Activated CD8-positive, alpha-beta memory T cell treated with anti-CD3 and anti-CD28 coated beads for 48 hours (primary cell): ENCODE data around the gene GOLPH3L.
"Not testable (repeated sequence)": the region's sequence is repeated elsewhere in the genome, so short reads cannot be mapped to it uniquely, and the experiment has no call there.

Experiments
- DNase-seq, 3 experiments: peaks; one replicate each; pipeline ENCODE4 v3.0.0-alpha.2; 2020; ENCODE audit warnings: low read depth in 2 of 3, low spot score in 2 of 3

The GOLPH3L gene

GRCh38 chr1:150696995-150697927, at the start of gene GOLPH3L:
TSS of gene GOLPH3L (minus strand) at chr1:150697154. CDS start at chr1:150694838, 2,316 bp downstream.
- DNase-seq, result peak; percentile 29 to 71 (median 68)

- DNase-seq, result no peak
Observed at GRCh38 chr1:150730130-150730721, 33.3 kb upstream of the GOLPH3L start.

- no peak for DNase-seq
Observed at GRCh38 chr1:150724336-150724735, 27.4 kb upstream of the GOLPH3L start.

DNA sequence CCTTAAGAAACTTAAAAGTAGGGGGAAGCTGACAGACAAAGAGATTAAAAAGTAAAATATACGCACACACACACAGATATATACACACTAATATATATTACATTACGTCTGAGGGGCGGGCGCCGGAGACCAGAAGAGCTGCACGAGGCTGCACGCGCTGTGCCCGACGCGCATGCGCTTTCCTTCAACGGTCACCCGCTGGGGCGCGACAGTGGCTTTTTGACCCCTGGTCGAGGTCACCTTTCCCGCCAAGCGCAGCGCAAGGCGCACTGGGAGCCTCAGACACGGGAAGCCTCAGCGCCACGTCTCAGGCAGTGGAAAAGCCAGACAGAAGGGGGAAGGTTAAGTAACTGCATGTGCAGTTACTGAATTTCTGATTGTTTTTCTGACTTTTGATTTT, 23.7 kb upstream of the GOLPH3L start, which contains the start of gene HORMAD1:
HORMAD1 (minus strand) TSS at position 193 of the 400 bp plus-strand sequence. CDS start 1,390 bp downstream, outside the sequence.
- DNase-seq, result no peak

GRCh38 chr1:150720098-150720497, 23.1 kb upstream of the GOLPH3L start:
- DNase-seq, result no peak

DNA sequence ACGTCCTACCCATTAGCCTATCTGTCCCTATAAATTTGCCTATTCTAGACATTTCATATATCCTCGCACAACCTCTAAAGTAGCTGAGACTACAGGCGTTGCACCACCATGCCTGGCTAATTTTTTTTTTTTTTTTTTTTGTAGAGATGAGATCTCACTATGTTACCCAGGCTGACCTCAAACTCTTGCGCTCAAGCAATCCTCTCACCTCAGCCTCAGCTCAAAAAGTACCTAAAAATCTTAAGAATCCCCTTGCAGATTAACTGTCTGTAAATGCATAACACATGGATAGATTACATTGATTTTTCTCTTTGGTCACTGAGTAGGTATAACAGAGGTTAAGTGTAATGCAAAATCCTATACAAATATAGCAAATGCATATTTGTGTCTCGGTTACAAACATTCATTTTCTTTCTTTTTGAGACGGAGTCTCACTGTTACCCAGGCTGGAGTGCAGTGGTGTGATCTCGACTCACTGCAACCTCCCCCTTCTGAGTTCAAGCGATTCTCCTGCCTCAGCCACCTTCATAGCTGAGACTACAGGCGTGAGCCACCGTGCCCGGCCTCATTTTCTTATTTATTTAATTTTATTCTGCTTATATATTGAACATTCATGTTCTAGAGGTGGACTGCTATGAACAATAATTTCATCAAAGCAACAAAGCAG, 21.4 kb upstream of the GOLPH3L start:
- DNase-seq, result no peak

GRCh38 chr1:150709031-150709430, 12.1 kb upstream of the GOLPH3L start:
- DNase-seq, result not testable (repeated sequence)

DNA sequence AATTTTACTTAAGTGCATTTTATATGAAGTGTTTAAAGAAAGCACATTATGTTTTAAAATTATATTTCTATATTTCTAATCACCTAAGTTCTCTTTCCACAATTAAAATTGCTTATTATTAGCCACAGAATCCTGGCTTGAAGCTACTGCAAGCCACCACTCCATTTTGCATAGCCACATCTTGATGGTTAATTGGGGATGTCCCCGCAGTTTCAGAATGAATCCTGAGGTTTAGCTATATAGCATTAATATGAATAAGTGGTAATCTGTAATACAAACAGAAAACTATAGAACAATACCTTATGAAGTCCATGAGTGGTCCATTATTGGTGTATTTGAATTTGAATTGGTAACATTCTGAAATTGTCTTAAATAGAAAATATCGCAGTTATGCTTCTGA, 11.6 kb upstream of the GOLPH3L start:
- DNase-seq, result no peak

GRCh38 chr1:150706091-150706490, 9.1 kb upstream of the GOLPH3L start:
- no peak for DNase-seq

- DNase-seq, result no peak
Observed at GRCh38 chr1:150703427-150703826, 6.5 kb upstream of the GOLPH3L start.

GRCh38 chr1:150696590-150696989, 364 bp downstream of the GOLPH3L start:
- no peak for DNase-seq

DNA sequence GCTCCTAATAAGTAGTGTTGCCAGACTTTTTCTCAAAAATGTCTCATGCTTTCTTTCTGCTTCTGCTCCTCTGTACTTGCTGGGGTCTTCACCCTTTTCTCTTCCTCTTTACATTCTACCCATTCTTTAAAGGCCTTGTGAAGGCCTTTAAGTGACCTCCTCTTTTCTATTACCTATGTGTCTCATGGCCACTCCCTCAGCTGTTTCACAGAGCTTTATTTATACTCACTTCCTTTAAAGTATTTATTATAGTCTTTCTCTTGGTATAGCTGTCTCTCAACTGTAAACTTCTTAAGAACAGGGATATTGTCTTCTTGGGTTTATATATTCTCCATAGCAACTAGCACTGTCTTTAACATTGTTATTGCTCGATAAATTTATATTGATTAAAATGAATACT, 792 bp downstream of the GOLPH3L start:
- DNase-seq, result no peak

DNA sequence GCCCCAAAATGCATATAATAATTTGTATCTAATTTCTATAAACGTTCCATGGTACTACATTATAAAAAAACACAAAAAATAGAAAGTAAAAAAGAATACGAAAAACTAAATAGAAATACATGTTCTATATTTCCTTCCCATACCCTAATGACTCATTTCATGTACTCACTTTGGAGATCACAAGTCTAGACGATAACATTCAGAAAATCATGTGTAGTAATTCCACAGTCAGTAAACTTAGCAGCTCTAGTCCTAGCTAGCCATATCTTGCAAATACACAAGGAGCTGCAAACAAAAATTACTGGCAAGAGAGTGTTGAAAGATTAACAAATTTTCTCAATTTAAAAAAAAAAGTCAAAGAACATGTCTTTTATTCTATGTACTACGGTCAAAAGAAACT, 1.4 kb downstream of the GOLPH3L start:
- no peak for DNase-seq

DNA sequence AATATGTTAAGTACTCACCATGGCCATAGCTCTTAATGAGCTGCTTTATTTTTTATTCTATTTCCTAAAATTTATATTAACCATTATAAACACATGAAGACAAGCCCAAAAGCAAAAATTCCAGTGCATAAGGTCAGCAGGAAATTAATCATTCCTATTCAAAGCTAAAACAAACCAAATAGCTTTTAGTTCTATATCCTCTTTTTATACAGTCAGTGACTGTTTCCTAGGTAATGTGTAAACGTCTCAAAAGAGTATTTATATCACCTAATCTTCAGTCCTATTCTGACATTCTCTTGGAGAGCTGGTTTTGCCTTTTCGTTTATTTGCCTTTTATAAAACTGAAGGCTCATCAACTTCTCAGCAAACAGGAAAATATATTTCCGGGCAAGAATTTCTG, 4.2 kb downstream of the GOLPH3L start:
- DNase-seq, result no peak

DNA sequence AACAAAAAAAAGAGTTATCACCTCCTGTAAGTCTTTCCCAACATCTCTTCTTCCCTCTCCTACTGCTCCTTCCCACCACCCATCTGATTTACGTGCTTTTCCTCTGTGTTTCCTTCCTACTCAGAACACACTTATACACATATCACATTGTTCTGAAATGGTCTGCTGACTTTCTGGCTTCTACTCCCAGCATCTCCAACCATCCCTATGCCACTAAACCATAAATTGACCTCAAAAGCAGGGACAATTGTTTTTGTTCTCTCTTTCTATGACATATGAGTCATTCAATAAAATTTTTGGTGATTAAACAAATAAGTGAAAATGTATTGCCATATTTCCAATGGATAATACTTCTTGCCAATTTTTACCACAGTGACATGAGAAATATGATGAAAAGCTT, 8.2 kb downstream of the GOLPH3L start:
- DNase-seq, result no peak

DNA sequence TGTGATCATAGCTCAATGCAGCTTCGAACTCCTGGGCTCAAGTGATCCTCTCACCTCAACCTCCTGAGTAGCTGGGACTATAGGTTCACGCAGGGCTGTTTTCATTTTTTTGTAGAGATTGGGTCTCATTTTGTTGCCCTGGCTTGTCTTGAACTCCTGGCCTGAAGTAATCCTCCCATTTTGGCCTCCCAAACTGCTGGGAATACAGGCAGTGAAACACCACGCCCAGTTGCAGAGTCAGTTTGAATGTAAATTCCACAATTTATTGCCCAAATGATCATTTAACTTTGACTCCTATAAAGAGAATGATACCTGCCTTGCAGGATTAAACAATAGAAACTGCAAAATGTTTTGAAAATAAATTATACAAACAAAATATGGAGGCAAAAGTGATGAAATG, 10.7 kb downstream of the GOLPH3L start:
- DNase-seq, result no peak

DNA sequence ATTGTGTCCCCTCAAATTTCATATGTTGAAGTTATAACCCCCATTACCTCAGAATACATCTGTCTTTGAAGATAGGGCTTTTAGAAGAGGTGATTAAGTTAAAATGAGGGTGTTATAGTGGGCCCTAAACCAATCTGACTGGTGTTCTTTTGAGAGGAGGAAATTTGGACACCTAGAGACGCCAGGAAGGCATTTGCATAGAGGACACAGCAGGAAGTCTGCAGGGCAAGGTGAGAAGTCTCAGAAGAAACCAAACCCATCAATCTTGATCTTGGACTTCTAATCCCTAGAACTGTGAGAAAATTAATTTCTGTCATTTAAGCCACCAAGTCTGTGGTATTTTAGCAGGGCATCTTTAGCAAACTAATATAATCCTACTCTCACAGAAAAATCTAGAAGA, 13.0 kb downstream of the GOLPH3L start:
- DNase-seq, result no peak

DNA sequence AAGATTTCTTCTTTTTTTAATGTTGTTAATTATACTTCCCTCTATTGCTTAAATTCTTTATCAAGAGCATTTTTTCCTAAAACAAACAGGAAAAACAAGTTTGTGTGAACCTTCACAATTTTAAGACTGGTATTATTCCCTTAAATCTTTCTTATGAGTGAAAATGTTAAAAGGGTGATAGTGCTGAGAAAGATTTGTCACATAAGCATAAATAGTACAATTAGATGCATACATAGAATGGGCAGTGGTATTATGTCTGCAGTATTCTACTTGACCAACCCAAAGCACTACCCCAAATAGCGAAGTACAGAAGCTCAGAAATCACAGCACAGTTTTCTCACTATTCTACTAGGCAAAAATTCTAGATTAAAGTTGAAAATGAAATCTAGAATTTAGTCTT, 18.0 kb downstream of the GOLPH3L start:
- DNase-seq, result no peak

DNA sequence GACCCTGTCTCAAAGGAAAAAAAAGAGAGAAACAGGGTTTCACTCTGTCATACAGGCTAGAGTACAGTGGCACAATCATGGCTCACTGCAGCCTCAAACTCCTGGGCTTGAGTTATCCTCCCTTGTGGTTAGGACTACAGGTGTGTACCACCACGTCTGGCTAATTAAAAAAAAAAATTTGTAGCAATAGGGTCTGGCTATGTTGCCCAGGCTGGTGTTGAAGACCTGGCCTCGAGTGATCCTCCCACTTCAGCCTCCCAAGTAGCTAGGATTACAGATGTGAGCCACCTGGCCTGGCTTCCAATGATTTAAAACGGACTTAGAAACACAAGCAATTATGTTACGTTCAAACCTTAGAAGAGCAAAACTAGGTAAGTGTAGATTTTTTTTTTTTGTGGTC, 22.1 kb downstream of the GOLPH3L start:
- no peak for DNase-seq

DNA sequence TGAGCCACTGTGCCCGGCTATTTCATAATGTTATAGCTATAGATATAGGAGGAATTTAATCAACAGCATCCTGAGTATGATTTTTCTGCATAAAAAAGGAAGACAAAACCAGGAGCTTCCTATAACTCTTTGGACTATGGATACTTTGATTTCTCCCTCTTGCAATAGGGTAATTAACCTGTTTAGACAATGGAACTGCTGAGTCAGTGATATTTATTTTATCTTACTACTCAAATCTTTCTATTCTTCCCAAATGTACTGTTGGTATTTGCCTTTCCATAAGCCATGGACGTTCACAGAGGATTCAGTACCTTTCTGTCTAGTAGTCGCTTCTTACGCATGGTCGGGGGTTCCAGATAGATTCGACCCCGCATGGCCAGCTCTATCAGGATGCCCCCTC, 33.6 kb downstream of the GOLPH3L start:
- no peak for DNase-seq

- no peak for DNase-seq
Observed at GRCh38 chr1:150662811-150663210, 34.1 kb downstream of the GOLPH3L start.

DNA sequence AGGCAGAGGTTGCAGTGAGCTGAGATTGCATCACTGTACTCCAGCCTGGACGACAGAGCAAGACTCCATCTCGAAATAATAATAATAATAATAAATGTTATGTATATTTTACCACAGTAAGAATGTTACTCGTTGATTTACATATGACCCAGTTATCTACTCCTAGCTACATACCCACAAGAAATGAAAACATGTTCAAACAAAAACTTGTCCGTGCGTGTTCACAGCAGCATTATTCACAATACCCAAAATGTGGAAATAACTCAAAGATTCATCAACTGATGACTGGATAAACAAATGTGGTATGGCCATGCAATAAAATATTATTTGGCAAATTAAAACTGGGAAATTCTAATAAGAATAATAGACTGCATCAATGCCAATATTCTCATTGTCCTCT, 35.8 kb downstream of the GOLPH3L start:
- no peak for DNase-seq
